ENCODE measurements around the gene COBL.

The COBL gene

DNA sequence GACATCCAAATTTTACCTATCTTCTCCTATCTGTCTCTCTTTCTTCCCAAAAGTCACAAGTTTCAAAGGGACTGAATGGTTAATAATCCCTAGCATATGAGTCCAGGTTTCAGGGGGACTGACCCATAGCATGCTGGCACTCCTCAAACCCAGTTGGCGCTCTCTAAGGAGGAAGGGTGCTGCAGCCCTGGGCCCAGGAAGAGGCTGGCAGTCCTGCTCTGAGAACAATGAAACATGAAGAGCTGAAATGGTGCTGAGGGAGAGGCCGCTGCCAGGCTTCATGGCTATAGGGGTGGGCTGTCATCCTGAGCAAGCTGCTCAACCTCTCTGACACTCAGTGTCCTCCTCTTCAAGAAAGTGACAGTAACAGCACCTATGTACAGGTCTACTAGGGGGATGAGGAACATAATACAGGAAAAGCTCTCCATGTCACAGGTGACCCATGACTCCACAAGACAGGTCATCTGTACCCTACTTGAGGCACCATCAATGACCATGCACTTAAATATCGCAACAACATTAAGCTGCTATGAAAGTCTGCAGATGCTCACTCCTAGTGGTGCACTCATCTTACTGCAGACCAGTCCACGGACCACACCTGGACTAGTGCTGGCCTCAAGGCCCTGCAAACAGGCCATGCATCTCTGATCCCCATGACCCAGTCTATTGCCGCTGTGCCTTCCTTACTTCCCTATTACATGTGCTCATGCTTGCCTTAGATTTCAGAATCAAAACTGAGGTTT is 17.0 kb downstream of the COBL start:
- H3K4me3 ChIP-seq (ENCODE audit: low read depth, low read length) = no peak overlapping the region
- TF ChIP-seq, protein P1, sequence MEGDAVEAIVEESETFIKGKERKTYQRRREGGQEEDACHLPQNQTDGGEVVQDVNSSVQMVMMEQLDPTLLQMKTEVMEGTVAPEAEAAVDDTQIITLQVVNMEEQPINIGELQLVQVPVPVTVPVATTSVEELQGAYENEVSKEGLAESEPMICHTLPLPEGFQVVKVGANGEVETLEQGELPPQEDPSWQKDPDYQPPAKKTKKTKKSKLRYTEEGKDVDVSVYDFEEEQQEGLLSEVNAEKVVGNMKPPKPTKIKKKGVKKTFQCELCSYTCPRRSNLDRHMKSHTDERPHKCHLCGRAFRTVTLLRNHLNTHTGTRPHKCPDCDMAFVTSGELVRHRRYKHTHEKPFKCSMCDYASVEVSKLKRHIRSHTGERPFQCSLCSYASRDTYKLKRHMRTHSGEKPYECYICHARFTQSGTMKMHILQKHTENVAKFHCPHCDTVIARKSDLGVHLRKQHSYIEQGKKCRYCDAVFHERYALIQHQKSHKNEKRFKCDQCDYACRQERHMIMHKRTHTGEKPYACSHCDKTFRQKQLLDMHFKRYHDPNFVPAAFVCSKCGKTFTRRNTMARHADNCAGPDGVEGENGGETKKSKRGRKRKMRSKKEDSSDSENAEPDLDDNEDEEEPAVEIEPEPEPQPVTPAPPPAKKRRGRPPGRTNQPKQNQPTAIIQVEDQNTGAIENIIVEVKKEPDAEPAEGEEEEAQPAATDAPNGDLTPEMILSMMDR (IDR thresholded peaks at IDR 0.05; ENCODE audit: insufficient read depth, low read depth, low read length, missing control alignments) = no peak
- no peak for DNase-seq (ENCODE audit: low read depth)

DNA sequence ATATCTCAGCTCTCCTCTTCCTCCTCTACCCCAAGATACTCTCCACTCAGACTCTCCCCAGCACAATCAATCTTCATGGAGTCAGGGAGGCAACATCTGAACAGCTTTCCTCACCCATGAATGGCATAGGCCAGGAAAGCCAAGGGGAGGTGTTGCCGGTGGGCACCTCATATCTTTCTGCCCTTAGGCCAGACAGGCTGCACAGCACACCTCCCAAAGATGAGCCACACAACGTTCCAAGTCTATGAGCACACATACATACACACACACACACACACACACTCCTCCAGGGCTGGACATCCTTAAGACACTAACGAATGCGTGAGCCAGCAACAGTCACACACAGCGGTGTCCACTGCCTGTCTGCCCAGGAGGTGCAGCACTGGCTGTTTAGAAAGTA is 17.7 kb downstream of the COBL start:
- no peak overlapping the region for H3K4me3 ChIP-seq (ENCODE audit: low read depth, low read length)
- no peak for DNase-seq (ENCODE audit: low read depth)
- TF ChIP-seq, protein P1 (IDR thresholded peaks at IDR 0.05; ENCODE audit: insufficient read depth, low read depth, low read length, missing control alignments) = no peak

DNA sequence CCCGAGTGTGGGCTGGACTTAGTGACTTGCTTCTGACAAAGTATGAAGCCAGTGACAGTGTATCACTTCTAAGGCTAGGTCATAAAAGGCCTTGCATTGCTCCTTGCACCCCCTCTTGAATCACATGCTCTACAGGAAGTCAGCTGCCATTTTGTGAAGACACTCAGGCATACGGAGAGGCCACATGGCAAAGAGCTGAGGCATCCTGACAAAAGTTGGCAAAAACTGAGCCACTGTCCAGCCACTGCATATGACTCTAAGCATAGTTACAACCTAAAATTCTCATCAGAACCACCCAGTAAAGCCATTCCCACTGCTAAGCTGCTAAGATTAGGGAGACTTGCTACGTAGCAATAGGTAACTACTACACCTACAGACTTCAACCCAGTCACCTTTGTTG is 18.6 kb downstream of the COBL start:
- H3K4me3 ChIP-seq (ENCODE audit: low read depth, low read length) = no peak overlapping the region
- TF ChIP-seq, protein P1 (IDR thresholded peaks at IDR 0.05; ENCODE audit: insufficient read depth, low read depth, low read length, missing control alignments) = no peak
- no peak for DNase-seq (ENCODE audit: low read depth)

DNA sequence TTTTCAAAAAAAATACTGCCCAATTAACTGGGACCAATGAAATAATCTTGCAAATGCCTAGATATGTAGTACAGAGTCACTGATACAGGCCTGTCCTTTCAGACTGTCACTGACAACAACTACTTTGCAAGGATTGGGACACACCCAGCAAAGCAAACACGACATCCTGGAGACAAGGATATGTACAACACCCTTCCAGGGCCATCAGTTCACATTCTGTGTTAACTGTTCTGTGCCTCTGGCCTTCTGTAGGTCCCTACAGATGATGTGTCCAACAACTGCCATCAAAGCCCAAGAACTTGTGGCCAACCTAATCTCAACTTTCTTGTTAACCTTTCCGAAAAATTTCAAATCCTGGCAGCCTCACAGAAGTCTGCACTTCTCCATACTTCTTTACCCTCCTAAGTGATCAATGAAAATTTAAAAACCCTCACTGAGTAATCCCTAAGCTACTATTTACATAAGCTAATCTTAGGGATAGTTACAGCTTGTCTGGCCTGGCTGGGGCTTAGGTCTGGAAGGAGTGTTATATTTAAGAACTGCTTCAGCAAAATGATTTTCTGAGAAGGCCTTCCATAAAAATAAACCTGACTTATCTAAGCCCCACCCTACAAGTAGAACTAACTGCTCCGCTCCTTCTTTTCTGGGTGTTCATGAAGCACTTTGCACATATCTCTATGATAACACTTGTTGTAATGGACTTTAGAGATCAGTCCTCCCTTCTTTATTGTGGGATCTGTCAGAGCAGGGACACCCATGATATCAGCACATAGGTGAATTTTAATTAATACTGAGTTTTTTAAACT is 21.0 kb downstream of the COBL start:
- TF ChIP-seq, protein P1 (IDR thresholded peaks at IDR 0.05; ENCODE audit: insufficient read depth, low read depth, low read length, missing control alignments) = no peak
- no peak overlapping the region for H3K4me3 ChIP-seq (ENCODE audit: low read depth, low read length)
- DNase-seq (ENCODE audit: low read depth) = no peak

DNA sequence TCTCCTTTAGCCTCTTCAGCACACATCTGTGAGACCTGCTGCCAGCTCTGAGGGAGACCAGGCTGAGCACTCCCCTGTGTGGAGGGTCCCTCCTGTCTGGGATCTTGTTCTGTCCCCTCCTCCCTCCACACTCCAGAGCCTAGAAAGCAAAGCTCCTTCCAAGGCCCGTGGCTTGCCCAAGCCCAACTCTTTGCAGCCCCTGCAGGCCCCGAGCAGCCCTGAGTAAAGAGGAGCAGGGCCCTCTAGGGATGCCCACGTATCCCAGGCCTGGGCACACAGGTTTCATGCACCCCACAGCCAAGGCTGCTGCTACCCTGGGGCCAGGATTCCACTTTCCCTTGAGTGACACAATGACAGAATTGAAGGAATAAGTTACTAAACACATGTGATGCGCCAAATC is 24.0 kb downstream of the COBL start:
- H3K4me3 ChIP-seq (ENCODE audit: low read depth, low read length) = no peak overlapping the region
- DNase-seq (ENCODE audit: low read depth) = no peak
- TF ChIP-seq, protein P1 (IDR thresholded peaks at IDR 0.05; ENCODE audit: insufficient read depth, low read depth, low read length, missing control alignments) = no peak

DNA sequence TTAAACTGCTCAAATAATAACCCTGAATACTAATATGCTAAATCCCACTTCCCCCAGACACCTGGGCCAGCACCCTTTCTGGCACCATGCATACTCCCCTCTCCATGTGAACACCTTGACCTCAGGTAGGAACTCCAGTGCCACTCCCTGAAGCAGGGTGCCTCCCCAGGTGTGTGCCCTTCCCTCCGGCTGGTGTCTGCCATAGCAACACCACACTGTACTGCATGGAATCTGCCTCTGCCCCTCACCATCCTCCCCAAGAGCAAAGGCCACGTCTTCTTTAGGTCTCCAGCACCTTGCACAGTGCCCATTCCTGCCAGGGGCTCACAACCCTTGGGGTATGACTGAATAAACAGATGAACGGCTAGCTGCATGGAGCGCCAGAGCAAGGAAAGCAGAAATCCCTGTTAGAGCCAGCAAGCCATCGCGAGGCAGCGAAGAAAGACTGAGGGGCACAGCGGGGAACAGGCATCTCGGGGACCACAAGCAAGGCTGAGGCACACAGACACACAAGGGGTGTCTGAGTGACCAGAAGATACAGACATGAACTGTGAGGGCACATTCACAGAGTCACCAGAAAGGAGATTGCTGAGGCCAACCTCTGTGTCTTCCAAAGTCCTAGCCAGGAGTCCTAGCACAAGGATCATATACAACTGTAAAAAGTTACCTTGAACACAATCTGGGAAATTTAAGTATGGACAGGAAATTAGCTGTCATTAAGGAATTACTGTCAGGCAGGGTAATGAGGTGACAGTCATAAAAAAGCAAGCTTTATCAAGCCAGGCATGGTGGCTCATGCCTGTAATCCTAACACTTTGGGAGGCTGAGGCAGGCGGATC is 25.7 kb downstream of the COBL start:
- H3K4me3 ChIP-seq (ENCODE audit: low read depth, low read length) = no peak overlapping the region
- TF ChIP-seq, protein P1 (IDR thresholded peaks at IDR 0.05; ENCODE audit: insufficient read depth, low read depth, low read length, missing control alignments) = no peak
- no peak for DNase-seq (ENCODE audit: low read depth)
